DMS53 treated with DMSO at 0.1 percent for 48 hours (cell line): Measurements from ENCODE around the gene FBN1.

Source experiments
- DNase-seq: peaks from one replicate; lab custom pipeline; 2025; ENCODE audit not compliant: unreplicated experiment; lab: John Stamatoyannopoulos, UW

The FBN1 gene

GRCh38 chr15:48653216-48653615, 7.7 kb upstream of the FBN1 start:
- no peak for DNase-seq

GRCh38 chr15:48652510-48653076, 7.1 kb upstream of the FBN1 start:
- no peak for DNase-seq

GRCh38 chr15:48650931-48651330, 5.4 kb upstream of the FBN1 start:
- no peak for DNase-seq

GRCh38 chr15:48647962-48648361, 2.5 kb upstream of the FBN1 start:
- DNase-seq = no peak

- DNase-seq = no peak
These were observed 822 bp upstream of the FBN1 start for GRCh38 chr15:48646331-48646730.

GRCh38 chr15:48644827-48645557, 517 bp downstream of the FBN1 start:
- DNase-seq = no peak

GRCh38 chr15:48644467-48644826, 1.1 kb downstream of the FBN1 start:
- DNase-seq = no peak

- no peak for DNase-seq
These were observed 1.6 kb downstream of the FBN1 start for GRCh38 chr15:48643776-48644466.

GRCh38 chr15:48643206-48643605, 2.3 kb downstream of the FBN1 start:
- no peak for DNase-seq

- no peak for DNase-seq
These were observed 2.7 kb downstream of the FBN1 start for GRCh38 chr15:48642795-48643194.

- DNase-seq = no peak
These were observed 4.1 kb downstream of the FBN1 start for GRCh38 chr15:48641416-48641815.

GRCh38 chr15:48638963-48639362, 6.5 kb downstream of the FBN1 start:
- DNase-seq = no peak

- DNase-seq = no peak
These were observed 7.9 kb downstream of the FBN1 start for GRCh38 chr15:48637639-48638038.

GRCh38 chr15:48636511-48636910, 9.0 kb downstream of the FBN1 start:
- DNase-seq = no peak

- no peak for DNase-seq
These were observed 10.6 kb downstream of the FBN1 start for GRCh38 chr15:48634893-48635292.

GRCh38 chr15:48634096-48634495, 11.4 kb downstream of the FBN1 start:
- no peak for DNase-seq

- no peak for DNase-seq
These were observed 12.9 kb downstream of the FBN1 start for GRCh38 chr15:48632651-48633050.

- DNase-seq = no peak
These were observed 14.2 kb downstream of the FBN1 start for GRCh38 chr15:48631176-48631770.

GRCh38 chr15:48630245-48630644, 15.3 kb downstream of the FBN1 start:
- no peak for DNase-seq

GRCh38 chr15:48628832-48629231, 16.7 kb downstream of the FBN1 start:
- no peak for DNase-seq

- DNase-seq = no peak
These were observed 18.1 kb downstream of the FBN1 start for GRCh38 chr15:48627260-48627940.
